HepG2 (cell line): ENCODE results near the gene ZNF428. TPM values are rescaled to one million over a fixed set of nuclear protein-coding genes. Genes with fewer than 3 reads are reported as not detected.

Source experiments
- ATAC-seq: fragments of 200-7000 bp; cut with Tn5 transposase; 3 replicates; pipeline ENCODE4 v1.9.1; 2020; ENCODE audit warnings: mild to moderate bottlenecking, moderate library complexity
- BruUV-seq: library from RNA; stranded (reverse); fragments of 400-500 nt; replicated peaks from 2 replicates; lab custom pipeline; 2021; lab: Mats Ljungman, UMichigan
- CTCF ChIA-PET: fragments of 300-600 bp; formaldehyde crosslinking; extraction: SDS; loops from one replicate; lab custom pipeline; 2021; ENCODE audit warnings: low total read pairs, inconsistent platforms, low intra/inter-chr PET ratio; lab: Yijun Ruan, JAX
- POLR2A ChIA-PET: fragments of 350-600 bp; sonication (Branson Sonifier 250); formaldehyde crosslinking; loops from one replicate; lab custom pipeline; 2020; ENCODE audit warnings: antibody characterized with exemption, inconsistent platforms; lab: Yijun Ruan, JAX
- DNase-seq: peaks from one replicate; pipeline ENCODE4 v3.0.0-alpha.2; 2015; ENCODE audit warnings: low spot score
- FAIRE-seq: peaks from 3 replicates; lab custom pipeline; 2011; peaks lifted over from hg19 to GRCh38; lab: Jason Lieb, UNC
- H2AFZ ChIP-seq: one replicate; pipeline ENCODE4 v1.6.1; 2011; ENCODE audit warnings: low read length, inconsistent platforms
- H3K27ac ChIP-seq: fragments of 300-600 bp; 3 replicates; pipeline ENCODE4 v1.8.0; 2011; ENCODE audit warnings: mixed run types, mild to moderate bottlenecking, mixed read lengths, low read length, inconsistent platforms; ENCODE audit not compliant: insufficient read depth; ENCODE audit errors: extremely low read length
- H3K27me3 ChIP-seq, 2 experiments: fragments of 200-600 bp in 1 of 2; 2 replicates in 1 of 2; 3 replicates in 1 of 2; pipeline versions ENCODE4 v1.6.0 to v1.8.0; 2011; ENCODE audit warnings: low read length in 2 of 2, mild to moderate bottlenecking in 2 of 2, moderate library complexity in 2 of 2, inconsistent platforms in 1 of 2; ENCODE audit not compliant: insufficient read depth in 2 of 2, control insufficient read depth in 1 of 2
- H3K36me3 ChIP-seq, 2 experiments: fragments of 200-600 bp in 1 of 2; replicated peaks in 1 of 2; 2 replicates in 1 of 2; 3 replicates in 1 of 2; pipeline versions ENCODE4 v1.5.1 to v1.8.0; 2011; ENCODE audit warnings: low read length in 2 of 2, inconsistent platforms in 1 of 2; ENCODE audit not compliant: insufficient read depth in 2 of 2, control insufficient read depth in 1 of 2
- H3K4me1 ChIP-seq: 2 replicates; pipeline ENCODE4 v1.5.1; 2012; ENCODE audit warnings: low read length, inconsistent platforms; ENCODE audit not compliant: insufficient read depth
- H3K4me2 ChIP-seq: 2 replicates; pipeline ENCODE4 v1.6.0; 2011; ENCODE audit warnings: low read depth, low read length, inconsistent platforms
- H3K4me3 ChIP-seq, 3 experiments: fragments of 200-600 bp in 1 of 3; sonication (generic), shearing (Covaris generic) in 1 of 3; replicated peaks in 1 of 3; 2 replicates each; pipeline ENCODE4 v1.5.1; 2011 to 2016; ENCODE audit warnings: low read length in 3 of 3, inconsistent platforms in 2 of 3, low read depth in 2 of 3, mild to moderate bottlenecking in 2 of 3, control low read depth in 1 of 3, mixed read lengths in 1 of 3; ENCODE audit not compliant: insufficient read depth in 1 of 3
- H3K79me2 ChIP-seq: one replicate; pipeline ENCODE4 v1.6.1; 2011; ENCODE audit warnings: low read length, inconsistent platforms; ENCODE audit not compliant: insufficient read depth
- H3K9ac ChIP-seq: 2 replicates; pipeline ENCODE4 v1.6.0; 2011; ENCODE audit warnings: mild to moderate bottlenecking, low read depth, low read length, inconsistent platforms; ENCODE audit not compliant: insufficient read depth
- H3K9me3 ChIP-seq: 2 replicates; pipeline ENCODE4 v1.5.1; 2012; ENCODE audit warnings: mild to moderate bottlenecking, low read length
- H4K20me1 ChIP-seq: 2 replicates; pipeline ENCODE4 v1.6.0; 2011; ENCODE audit warnings: inconsistent platforms, mild to moderate bottlenecking, low read length, moderate library complexity; ENCODE audit not compliant: insufficient read depth
- ADNP ChIP-seq: sonication (generic); formaldehyde crosslinking; IDR thresholded peaks from 2 replicates; pipeline ENCODE4 v1.4.0; 2020; ENCODE audit warnings: missing genetic modification reagents
- CCAR2 ChIP-seq: fragments of 200-400 bp; formaldehyde crosslinking; optimal IDR thresholded peaks from 2 replicates; pipeline ENCODE3; 2018; ENCODE audit warnings: low read depth, mild to moderate bottlenecking, low read length, moderate library complexity
- DNMT3B ChIP-seq: conservative IDR thresholded peaks from 2 replicates; pipeline ENCODE4 v1.6.1; 2016; ENCODE audit warnings: missing biosample characterization, control low read depth
- FOXO1 ChIP-seq: sonication (generic); formaldehyde crosslinking; IDR thresholded peaks from 2 replicates; pipeline ENCODE4 v1.4.0; 2020; ENCODE audit warnings: missing genetic modification reagents
- PHF20 ChIP-seq: sonication (generic); formaldehyde crosslinking; IDR thresholded peaks from 2 replicates; pipeline ENCODE4 v1.5.0; 2020; ENCODE audit warnings: mild to moderate bottlenecking, missing genetic modification reagents
- PPARG ChIP-seq: conservative IDR thresholded peaks from 2 replicates; pipeline ENCODE4 v1.6.1; 2016; ENCODE audit warnings: missing biosample characterization, missing genetic modification reagents
- RARG ChIP-seq: sonication (generic); formaldehyde crosslinking; IDR thresholded peaks from 2 replicates; pipeline ENCODE4 v1.4.0; 2020; ENCODE audit warnings: low read depth, mild to moderate bottlenecking, missing genetic modification reagents
- SKI ChIP-seq: fragments of 450-650 bp; IDR thresholded peaks from one replicate; pipeline ENCODE4 v1.6.1; 2018; ENCODE audit warnings: mild to moderate bottlenecking; ENCODE audit not compliant: partially characterized antibody
- SOX6 ChIP-seq, 2 experiments: fragments of 450-650 bp in 1 of 2; sonication (generic) in 1 of 2; formaldehyde crosslinking in 1 of 2; IDR thresholded peaks; 2 replicates each; pipeline versions ENCODE4 v1.4.0 to v1.6.1; 2017 to 2020; ENCODE audit warnings: antibody characterized with exemption in 1 of 2, mild to moderate bottlenecking in 1 of 2, missing genetic modification reagents in 1 of 2
- TMF1 ChIP-seq: sonication (generic); formaldehyde crosslinking; IDR thresholded peaks from 2 replicates; pipeline ENCODE4 v1.8.1; 2022; ENCODE audit warnings: low read depth, missing genetic modification reagents
- ZBTB7A ChIP-seq: sonication (generic); formaldehyde crosslinking; IDR thresholded peaks from 2 replicates; pipeline ENCODE4 v1.8.0; 2022; ENCODE audit warnings: mild to moderate bottlenecking, missing genetic modification reagents
- ZNF644 ChIP-seq: IDR thresholded peaks from 2 replicates; pipeline ENCODE4 v1.6.1; 2016; ENCODE audit warnings: low read depth
- ZNF790 ChIP-seq: sonication (generic); formaldehyde crosslinking; IDR thresholded peaks from 2 replicates; pipeline ENCODE4 v1.8.0; 2022; ENCODE audit warnings: missing genetic modification reagents, mild to moderate bottlenecking, borderline replicate concordance
- ZNF792 ChIP-seq: IDR thresholded peaks from 2 replicates; pipeline ENCODE4 v1.6.1; 2016
- ZSCAN31 ChIP-seq: sonication (generic); formaldehyde crosslinking; IDR thresholded peaks from 2 replicates; pipeline ENCODE4 v1.5.0; 2020; ENCODE audit warnings: low read depth, mild to moderate bottlenecking, missing genetic modification reagents
- WGBS: methylation state at CpG from one replicate; pipeline ENCODE4 v1.1.6; 2017; ENCODE audit warnings: low lambda C conversion rate; 5-methylcytosine and 5-hydroxymethylcytosine counted together
- in situ Hi-C: cut with HindIII; loops from 2 replicates; pipeline ENCODE4 v1.10.0; 2017; ENCODE audit warnings: low pct_unique_long_range_greater_than_20kb; ENCODE audit not compliant: extremely low pct_ligation_motif_present
- intact Hi-C: fragments of 100-400 bp; cut with micrococcal nuclease; formaldehyde crosslinking; loops from one replicate; pipeline ENCODE4 v1.10.0; 2022; ENCODE audit not compliant: unreplicated experiment
- polyA plus RNA-seq, 8 experiments: library from polyadenylated mRNA; depleted of rRNA in 3 of 8; stranded (reverse) in 7 of 8; unstranded in 1 of 8; fragments of >200 nt; fragmentation: Illumina TruSeq in 4 of 8; extraction: Trizol in 4 of 8; gene quantifications; 2 replicates each; pipeline versions ENCODE4 v1.2.1 to v1.2.3, GENCODE V29; 2011 to 2016; ENCODE audit warnings: low read depth in 4 of 8, missing spikeins in 1 of 8, mixed read lengths in 1 of 8; ENCODE audit not compliant: insufficient read depth in 1 of 8
- total RNA-seq, 5 experiments: library from RNA; depleted of rRNA; stranded (reverse); fragments of >200 nt; fragmentation: Illumina TruSeq; extraction: Trizol; gene quantifications; 2 replicates each; pipeline ENCODE4 v1.2.3, GENCODE V29; 2016; ENCODE audit warnings: low read depth in 1 of 5
- TF ChIP-seq, protein P1 (sequence below): sonication (generic); formaldehyde crosslinking; IDR thresholded peaks from 2 replicates; pipeline ENCODE4 v1.4.0; 2020; ENCODE audit warnings: missing genetic modification reagents, mild to moderate bottlenecking, borderline replicate concordance
- TF ChIP-seq, protein P2 (sequence below): IDR thresholded peaks from 2 replicates; pipeline ENCODE4 v1.6.1; 2016; ENCODE audit warnings: low read depth, control low read depth
- TF ChIP-seq, protein P3 (sequence below): sonication (generic); formaldehyde crosslinking; IDR thresholded peaks from 2 replicates; pipeline ENCODE4 v1.5.0; 2020; ENCODE audit warnings: missing genetic modification reagents
- TF ChIP-seq, protein P4 (sequence below): IDR thresholded peaks from 2 replicates; pipeline ENCODE4 v1.6.1; 2012; ENCODE audit warnings: inconsistent platforms
- TF ChIP-seq, protein P5 (sequence below): sonication (generic); formaldehyde crosslinking; IDR thresholded peaks from 2 replicates; pipeline ENCODE4 v1.4.0; 2020; ENCODE audit warnings: mild to moderate bottlenecking, missing genetic modification reagents

ZNF428 gene
- total and polyA plus RNA-seq, 2 of the 13 experiments (the other 11 are each of a cell fraction or from before 2014, with no cell fraction given), result 10.4 to 26.9 TPM

DNA sequence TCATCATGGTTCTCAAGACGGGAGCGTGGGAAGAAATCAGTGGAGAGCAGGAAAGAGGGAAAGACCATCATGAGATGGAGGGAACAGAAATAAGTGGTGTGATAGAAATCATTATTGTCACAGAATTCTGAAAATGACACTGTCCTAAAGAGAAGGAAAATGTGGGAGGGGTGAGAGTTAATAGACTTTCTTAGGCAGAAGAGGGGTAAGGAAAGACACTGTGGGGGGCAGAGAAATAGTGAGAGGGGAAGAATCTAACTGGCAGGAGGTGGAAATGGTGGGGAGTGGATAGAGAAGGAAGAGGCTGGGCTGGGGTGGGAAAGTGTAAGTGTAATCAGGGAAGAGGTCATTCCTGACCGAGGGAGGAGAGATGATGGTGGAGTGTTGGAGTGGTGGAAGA is 40.6 kb downstream of the ZNF428 start:
- Histone ChIP-seq H3K9me3 (no peaks in the 10 kb centered on the region), H3K79me2 (peaks cover 8% of the 10 kb centered on the region), H3K4me2 (no peak overlapping the region), H4K20me1 (no peaks in the 10 kb centered on the region), H3K9ac (no peak overlapping the region), H3K36me3 (no peaks in the 10 kb centered on the region), H3K4me1 (peaks cover 16% of the 10 kb centered on the region; the same call in 1 of the 2 replicates), H2AFZ (no peak overlapping the region), H3K4me3 (no peak overlapping the region), H3K27ac (no peak overlapping the region), H3K27me3 (no peaks in the 10 kb centered on the region; a peak in 1 of 5 replicates)
- ChIA-PET CTCF (no interaction called here), POLR2A (no interaction called here)
- ATAC-seq, result no peak
- 32% methylated on average over 3 of the region's 3 CpGs for WGBS
- in situ Hi-C loops, result no loop called here
- BruUV-seq, result no TSS peak
- no peak for FAIRE-seq
- intact Hi-C loops, result no loop called here
- no peak for TF ChIP-seq PPARG (CRISPR knock-in tag)
- TF ChIP-seq TMF1 (CRISPR knock-in tag), result no peak
- TF ChIP-seq CCAR2, result no peak
- TF ChIP-seq ZNF644 (CRISPR knock-in tag), result no peak
- no peak for TF ChIP-seq RARG (CRISPR knock-in tag)
- TF ChIP-seq SOX6 (IDR thresholded peaks at IDR 0.05), result no peak
- TF ChIP-seq SOX6 (CRISPR knock-in tag; IDR thresholded peaks at IDR 0.05), result no peak
- no peak for TF ChIP-seq SKI
- TF ChIP-seq ZBTB7A (CRISPR knock-in tag), result no peak
- no peak for TF ChIP-seq ZNF792 (CRISPR knock-in tag)
- no peak for TF ChIP-seq PHF20 (CRISPR knock-in tag)
- no peak for TF ChIP-seq ZSCAN31
- TF ChIP-seq DNMT3B (CRISPR knock-in tag), result no peak
- TF ChIP-seq FOXO1 (CRISPR knock-in tag), result no peak
- no peak for TF ChIP-seq ZNF790 (CRISPR knock-in tag)
- TF ChIP-seq ADNP (CRISPR knock-in tag), result no peak
- TF ChIP-seq, protein P1, sequence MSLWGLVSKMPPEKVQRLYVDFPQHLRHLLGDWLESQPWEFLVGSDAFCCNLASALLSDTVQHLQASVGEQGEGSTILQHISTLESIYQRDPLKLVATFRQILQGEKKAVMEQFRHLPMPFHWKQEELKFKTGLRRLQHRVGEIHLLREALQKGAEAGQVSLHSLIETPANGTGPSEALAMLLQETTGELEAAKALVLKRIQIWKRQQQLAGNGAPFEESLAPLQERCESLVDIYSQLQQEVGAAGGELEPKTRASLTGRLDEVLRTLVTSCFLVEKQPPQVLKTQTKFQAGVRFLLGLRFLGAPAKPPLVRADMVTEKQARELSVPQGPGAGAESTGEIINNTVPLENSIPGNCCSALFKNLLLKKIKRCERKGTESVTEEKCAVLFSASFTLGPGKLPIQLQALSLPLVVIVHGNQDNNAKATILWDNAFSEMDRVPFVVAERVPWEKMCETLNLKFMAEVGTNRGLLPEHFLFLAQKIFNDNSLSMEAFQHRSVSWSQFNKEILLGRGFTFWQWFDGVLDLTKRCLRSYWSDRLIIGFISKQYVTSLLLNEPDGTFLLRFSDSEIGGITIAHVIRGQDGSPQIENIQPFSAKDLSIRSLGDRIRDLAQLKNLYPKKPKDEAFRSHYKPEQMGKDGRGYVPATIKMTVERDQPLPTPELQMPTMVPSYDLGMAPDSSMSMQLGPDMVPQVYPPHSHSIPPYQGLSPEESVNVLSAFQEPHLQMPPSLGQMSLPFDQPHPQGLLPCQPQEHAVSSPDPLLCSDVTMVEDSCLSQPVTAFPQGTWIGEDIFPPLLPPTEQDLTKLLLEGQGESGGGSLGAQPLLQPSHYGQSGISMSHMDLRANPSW (CRISPR knock-in tag), result no peak
- TF ChIP-seq, protein P2, sequence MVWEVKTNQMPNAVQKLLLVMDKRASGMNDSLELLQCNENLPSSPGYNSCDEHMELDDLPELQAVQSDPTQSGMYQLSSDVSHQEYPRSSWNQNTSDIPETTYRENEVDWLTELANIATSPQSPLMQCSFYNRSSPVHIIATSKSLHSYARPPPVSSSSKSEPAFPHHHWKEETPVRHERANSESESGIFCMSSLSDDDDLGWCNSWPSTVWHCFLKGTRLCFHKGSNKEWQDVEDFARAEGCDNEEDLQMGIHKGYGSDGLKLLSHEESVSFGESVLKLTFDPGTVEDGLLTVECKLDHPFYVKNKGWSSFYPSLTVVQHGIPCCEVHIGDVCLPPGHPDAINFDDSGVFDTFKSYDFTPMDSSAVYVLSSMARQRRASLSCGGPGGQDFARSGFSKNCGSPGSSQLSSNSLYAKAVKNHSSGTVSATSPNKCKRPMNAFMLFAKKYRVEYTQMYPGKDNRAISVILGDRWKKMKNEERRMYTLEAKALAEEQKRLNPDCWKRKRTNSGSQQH (CRISPR knock-in tag), result no peak
- TF ChIP-seq, protein P3, sequence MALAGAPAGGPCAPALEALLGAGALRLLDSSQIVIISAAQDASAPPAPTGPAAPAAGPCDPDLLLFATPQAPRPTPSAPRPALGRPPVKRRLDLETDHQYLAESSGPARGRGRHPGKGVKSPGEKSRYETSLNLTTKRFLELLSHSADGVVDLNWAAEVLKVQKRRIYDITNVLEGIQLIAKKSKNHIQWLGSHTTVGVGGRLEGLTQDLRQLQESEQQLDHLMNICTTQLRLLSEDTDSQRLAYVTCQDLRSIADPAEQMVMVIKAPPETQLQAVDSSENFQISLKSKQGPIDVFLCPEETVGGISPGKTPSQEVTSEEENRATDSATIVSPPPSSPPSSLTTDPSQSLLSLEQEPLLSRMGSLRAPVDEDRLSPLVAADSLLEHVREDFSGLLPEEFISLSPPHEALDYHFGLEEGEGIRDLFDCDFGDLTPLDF, result no peak
- TF ChIP-seq, protein P4, sequence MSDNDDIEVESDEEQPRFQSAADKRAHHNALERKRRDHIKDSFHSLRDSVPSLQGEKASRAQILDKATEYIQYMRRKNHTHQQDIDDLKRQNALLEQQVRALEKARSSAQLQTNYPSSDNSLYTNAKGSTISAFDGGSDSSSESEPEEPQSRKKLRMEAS, result no peak
- TF ChIP-seq, protein P5, sequence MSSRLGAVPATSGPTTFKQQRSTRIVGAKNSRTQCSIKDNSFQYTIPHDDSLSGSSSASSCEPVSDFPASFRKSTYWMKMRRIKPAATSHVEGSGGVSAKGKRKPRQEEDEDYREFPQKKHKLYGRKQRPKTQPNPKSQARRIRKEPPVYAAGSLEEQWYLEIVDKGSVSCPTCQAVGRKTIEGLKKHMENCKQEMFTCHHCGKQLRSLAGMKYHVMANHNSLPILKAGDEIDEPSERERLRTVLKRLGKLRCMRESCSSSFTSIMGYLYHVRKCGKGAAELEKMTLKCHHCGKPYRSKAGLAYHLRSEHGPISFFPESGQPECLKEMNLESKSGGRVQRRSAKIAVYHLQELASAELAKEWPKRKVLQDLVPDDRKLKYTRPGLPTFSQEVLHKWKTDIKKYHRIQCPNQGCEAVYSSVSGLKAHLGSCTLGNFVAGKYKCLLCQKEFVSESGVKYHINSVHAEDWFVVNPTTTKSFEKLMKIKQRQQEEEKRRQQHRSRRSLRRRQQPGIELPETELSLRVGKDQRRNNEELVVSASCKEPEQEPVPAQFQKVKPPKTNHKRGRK (CRISPR knock-in tag), result no peak
- DNase-seq, result no peak
